Prostate gland (tissue), 2 donors: ENCODE results near the gene CEP128. TPM values are rescaled to one million over a fixed set of nuclear protein-coding genes. Genes with fewer than 3 reads are reported as not detected.

Source experiments
- DNase-seq: peaks from one replicate; pipeline ENCODE4 v3.0.0-alpha.2; 2019; ENCODE audit warnings: low spot score
- H3K27ac ChIP-seq, 2 donors: fragments of 200-600 bp; sonication (generic); 2 replicates each; pipeline ENCODE4 v1.5.1; 2017 to 2019
- H3K27me3 ChIP-seq: fragments of 200-600 bp; sonication (generic); replicated peaks from 2 replicates; pipeline ENCODE4 v1.5.1; 2019; ENCODE audit not compliant: insufficient read depth
- H3K36me3 ChIP-seq, 2 donors: fragments of 200-600 bp; sonication (generic); 1 replicate in 1 of 2; 2 replicates in 1 of 2; pipeline versions ENCODE4 v1.5.1 to v1.8.1; 2017 to 2019
- H3K4me1 ChIP-seq: fragments of 200-600 bp; sonication (generic); replicated peaks from 2 replicates; pipeline ENCODE4 v1.5.1; 2019
- H3K4me3 ChIP-seq, 2 donors: fragments of 200-600 bp; sonication (generic); 2 replicates each; pipeline ENCODE4 v1.5.1; 2017 to 2019
- H3K9me3 ChIP-seq: fragments of 200-600 bp; sonication (generic); 2 replicates; pipeline ENCODE4 v1.5.1; 2017
- CTCF ChIP-seq, 4 experiments: fragments of 200-600 bp in 2 of 4; fragments of 450-650 bp in 2 of 4; sonication (generic) in 2 of 4; IDR thresholded peaks; 1 replicate in 3 of 4; 2 replicates in 1 of 4; pipeline ENCODE4 v1.5.1; 2016 to 2019; ENCODE audit warnings: antibody characterized with exemption in 4 of 4, mild to moderate bottlenecking in 2 of 4, moderate library complexity in 2 of 4
- POLR2A ChIP-seq: fragments of 450-650 bp; IDR thresholded peaks from one replicate; pipeline ENCODE4 v1.6.1; 2016; ENCODE audit warnings: antibody characterized with exemption, mild to moderate bottlenecking
- POLR2AphosphoS5 ChIP-seq: sonication (generic); formaldehyde crosslinking; IDR thresholded peaks from one replicate; pipeline ENCODE4 v1.6.1; 2017; ENCODE audit warnings: antibody characterized with exemption
- whole genome bisulfite sequencing: methylation state at CpG from one replicate; pipeline ENCODE4 v1.1.5; 2018; 5-methylcytosine and 5-hydroxymethylcytosine counted together
- intact Hi-C: fragments of 100-400 bp; cut with DNase I; formaldehyde crosslinking; loops from one replicate; pipeline ENCODE4 v1.14.2; 2022
- total RNA-seq, 2 donors: library from RNA; depleted of rRNA; stranded (reverse); fragments of >200 nt; gene quantifications; one replicate each; pipeline ENCODE4 v1.1.0, GENCODE V29; 2016

CEP128 gene
- total RNA-seq, 2 donors from 2014 or later: 6.4 to 7.3 TPM

- TF ChIP-seq POLR2A (no peak), POLR2AphosphoS5 (no peak), CTCF (IDR thresholded peaks at IDR 0.05) (no peak)
- 93% methylated on average over 2 of the region's 2 CpGs for WGBS
- no peaks in the 10 kb centered on the region for H3K4me1 ChIP-seq
- H3K36me3 ChIP-seq: no peaks in the 10 kb centered on the region
- no peaks in the 10 kb centered on the region for H3K27me3 ChIP-seq
- no peaks in the 10 kb centered on the region for H3K9me3 ChIP-seq
- no peak for DNase-seq
- no peak overlapping the region for H3K4me3 ChIP-seq
- no peak overlapping the region for H3K27ac ChIP-seq
- intact Hi-C loops: no loop called here
Observed at GRCh38 chr14:80844872-80845271, 96.7 kb downstream of the CEP128 start.

- H3K4me3 ChIP-seq: no peak overlapping the region
Observed at GRCh38 chr14:80839743-80840142, 101.8 kb downstream of the CEP128 start.

GRCh38 chr14:80809663-80810062 is 131.9 kb downstream of the CEP128 start:
- no peak for TF ChIP-seq CTCF (IDR thresholded peaks at IDR 0.05)
- no peak for TF ChIP-seq POLR2AphosphoS5
- TF ChIP-seq POLR2A: no peak
- Histone ChIP-seq H3K27me3 (no peaks in the 10 kb centered on the region), H3K27ac (no peak overlapping the region), H3K4me3 (no peak overlapping the region), H3K9me3 (no peaks in the 10 kb centered on the region), H3K4me1 (no peaks in the 10 kb centered on the region), H3K36me3 (no peaks in the 10 kb centered on the region)
- no peak for DNase-seq
- intact Hi-C loops: no loop called here

More at GRCh38 chr14:80839743-80840142, 101.8 kb downstream of the CEP128 start:
- WGBS: 80% methylated on average over 3 of the region's 3 CpGs
- no peaks in the 10 kb centered on the region for H3K4me1 ChIP-seq
- DNase-seq: no peak
- TF ChIP-seq POLR2AphosphoS5 (no peak), POLR2A (no peak), CTCF (IDR thresholded peaks at IDR 0.05) (no peak)
- no peak overlapping the region for H3K27ac ChIP-seq
- no peaks in the 10 kb centered on the region for H3K27me3 ChIP-seq
- intact Hi-C loops: no loop called here
- H3K36me3 ChIP-seq: no peaks in the 10 kb centered on the region
- no peaks in the 10 kb centered on the region for H3K9me3 ChIP-seq

- DNase-seq: no peak
- WGBS: 78% methylated on average over 1 of the region's 1 CpG
Observed at GRCh38 chr14:80805136-80805535, 136.4 kb downstream of the CEP128 start.

More at GRCh38 chr14:80805136-80805535, 136.4 kb downstream of the CEP128 start:
- Histone ChIP-seq H3K4me3 (no peak overlapping the region), H3K27ac (no peak overlapping the region), H3K9me3 (no peaks in the 10 kb centered on the region), H3K4me1 (no peaks in the 10 kb centered on the region), H3K36me3 (no peaks in the 10 kb centered on the region), H3K27me3 (no peaks in the 10 kb centered on the region)
- intact Hi-C loops: no loop called here
- TF ChIP-seq POLR2AphosphoS5: no peak
- no peak for TF ChIP-seq CTCF (IDR thresholded peaks at IDR 0.05)
- TF ChIP-seq POLR2A: no peak
